Liver (tissue), 9 donors: Measurements from ENCODE around the gene POFUT1. TPM values are rescaled to one million over a fixed set of nuclear protein-coding genes. Genes with fewer than 3 reads are reported as not detected.
A peak's percentile ranks its signal among the peaks of the same experiment; 100 is the strongest.

Source experiments
- DNase-seq: peaks from one replicate; pipeline ENCODE4 v3.0.0-alpha.2; 2017; ENCODE audit warnings: low spot score
- H3K27ac ChIP-seq, 2 donors: one replicate each; pipeline ENCODE4 v1.7.0; 2013; ENCODE audit warnings: inconsistent platforms in 2 of 2, low read length in 2 of 2, control low read depth in 1 of 2, low read depth in 1 of 2, mild to moderate bottlenecking in 1 of 2
- H3K27me3 ChIP-seq, 4 donors: one replicate each; pipeline versions ENCODE4 v1.6.1 to v1.7.0; 2013; ENCODE audit warnings: low read length in 3 of 4, inconsistent platforms in 1 of 4, mild to moderate bottlenecking in 1 of 4, moderate library complexity in 1 of 4; ENCODE audit not compliant: control insufficient read depth in 4 of 4, insufficient read depth in 4 of 4
- H3K36me3 ChIP-seq, 4 donors: one replicate each; pipeline versions ENCODE4 v1.6.1 to v1.7.0; 2013; ENCODE audit warnings: low read length in 3 of 4, mild to moderate bottlenecking in 3 of 4, low read depth in 1 of 4, moderate library complexity in 1 of 4; ENCODE audit not compliant: control insufficient read depth in 4 of 4, insufficient read depth in 3 of 4
- H3K4me1 ChIP-seq, 4 donors: one replicate each; pipeline versions ENCODE4 v1.6.1 to v1.7.0; 2013; ENCODE audit warnings: low read length in 3 of 4, mild to moderate bottlenecking in 3 of 4, moderate library complexity in 1 of 4; ENCODE audit not compliant: control insufficient read depth in 4 of 4, insufficient read depth in 4 of 4
- H3K4me3 ChIP-seq, 3 donors: one replicate each; pipeline versions ENCODE4 v1.6.1 to v1.7.0; 2013; ENCODE audit warnings: low read length in 3 of 3, control low read depth in 1 of 3, low read depth in 1 of 3, mild to moderate bottlenecking in 1 of 3
- H3K9ac ChIP-seq, 2 donors: one replicate each; pipeline ENCODE4 v1.7.0; 2013; ENCODE audit warnings: low read length in 2 of 2, mild to moderate bottlenecking in 2 of 2, moderate library complexity in 2 of 2, control low read depth in 1 of 2, low read depth in 1 of 2
- H3K9me3 ChIP-seq, 4 donors: one replicate each; pipeline versions ENCODE4 v1.6.1 to v1.7.0; 2013; ENCODE audit warnings: low read length in 3 of 4; ENCODE audit not compliant: control insufficient read depth in 4 of 4
- EGR1 ChIP-seq, 2 donors: IDR thresholded peaks; 2 replicates each; pipeline ENCODE4 v1.6.1; 2016 to 2018; ENCODE audit warnings: antibody characterized with exemption in 2 of 2, low read depth in 2 of 2
- FOXA1 ChIP-seq: IDR thresholded peaks from 2 replicates; pipeline ENCODE4 v1.6.1; 2016; ENCODE audit warnings: antibody characterized with exemption
- FOXA2 ChIP-seq: IDR thresholded peaks from 2 replicates; pipeline ENCODE4 v1.6.1; 2016; ENCODE audit warnings: antibody characterized with exemption
- GABPA ChIP-seq, 2 donors: IDR thresholded peaks in 1 of 2; conservative IDR thresholded peaks in 1 of 2; 2 replicates each; pipeline ENCODE4 v1.6.1; 2016; ENCODE audit warnings: antibody characterized with exemption in 2 of 2, mild to moderate bottlenecking in 1 of 2, moderate library complexity in 1 of 2
- HNF4A ChIP-seq, 2 donors: conservative IDR thresholded peaks; 2 replicates each; pipeline ENCODE4 v1.6.1; 2016; ENCODE audit warnings: antibody characterized with exemption in 2 of 2, mild to moderate bottlenecking in 2 of 2
- HNF4G ChIP-seq: IDR thresholded peaks from 2 replicates; pipeline ENCODE4 v1.6.1; 2016; ENCODE audit warnings: antibody characterized with exemption
- JUND ChIP-seq, 2 donors: IDR thresholded peaks; 2 replicates each; pipeline ENCODE4 v1.6.1; 2016; ENCODE audit warnings: antibody characterized with exemption in 2 of 2
- NR2F2 ChIP-seq: IDR thresholded peaks from 2 replicates; pipeline ENCODE4 v1.6.1; 2016; ENCODE audit warnings: antibody characterized with exemption
- RAD21 ChIP-seq, 2 donors: IDR thresholded peaks; 2 replicates each; pipeline ENCODE4 v1.6.1; 2016; ENCODE audit warnings: antibody characterized with exemption in 2 of 2, mild to moderate bottlenecking in 2 of 2
- RXRA ChIP-seq, 2 donors: IDR thresholded peaks; 2 replicates each; pipeline ENCODE4 v1.6.1; 2017 to 2018; ENCODE audit warnings: antibody characterized with exemption in 2 of 2, mild to moderate bottlenecking in 1 of 2
- SP1 ChIP-seq: IDR thresholded peaks from 2 replicates; pipeline ENCODE4 v1.6.1; 2018; ENCODE audit warnings: antibody characterized with exemption, mild to moderate bottlenecking
- TAF1 ChIP-seq: conservative IDR thresholded peaks from 2 replicates; pipeline ENCODE4 v1.6.1; 2016; ENCODE audit warnings: antibody characterized with exemption, mild to moderate bottlenecking
- YY1 ChIP-seq: IDR thresholded peaks from 2 replicates; pipeline ENCODE4 v1.6.1; 2016; ENCODE audit warnings: antibody characterized with exemption, mild to moderate bottlenecking
- WGBS: extraction: QIAGEN DNeasy Blood & Tissue Kit; methylation state at CpG from one replicate; pipeline ENCODE4 v1.1.7; 2013; 5-methylcytosine and 5-hydroxymethylcytosine counted together
- polyA plus RNA-seq, 2 donors: library from polyadenylated mRNA; stranded (reverse) in 1 of 2; unstranded in 1 of 2; fragments of 200-250 nt in 1 of 2; fragments of >200 nt in 1 of 2; fragmentation: Nextera tagmentation in 1 of 2; extraction: Ambion mirVana in 1 of 2; gene quantifications; one replicate each; pipeline versions ENCODE4 v1.2.1 to v1.2.3, GENCODE V29; 2013 to 2015
- total RNA-seq, 2 donors: library from RNA; depleted of rRNA; stranded (reverse); fragments of >200 nt; gene quantifications; one replicate each; pipeline ENCODE4 v1.2.3, GENCODE V29; 2014
- TF ChIP-seq, protein P1 (sequence below): IDR thresholded peaks from 2 replicates; pipeline ENCODE4 v1.6.1; 2016; ENCODE audit warnings: antibody characterized with exemption
- TF ChIP-seq, protein P2 (sequence below): IDR thresholded peaks from 2 replicates; pipeline ENCODE4 v1.6.1; 2016; ENCODE audit warnings: antibody characterized with exemption
- TF ChIP-seq, protein P3 (sequence below): IDR thresholded peaks from 2 replicates; pipeline ENCODE4 v1.6.1; 2016; ENCODE audit warnings: antibody characterized with exemption
- TF ChIP-seq, protein P4 (sequence below): IDR thresholded peaks from 2 replicates; pipeline ENCODE4 v1.6.1; 2016; ENCODE audit warnings: antibody characterized with exemption, mild to moderate bottlenecking
- TF ChIP-seq, protein P5 (sequence below): fragments of 150-350 bp; IDR thresholded peaks from 2 replicates; pipeline ENCODE4 v1.5.1; 2017; ENCODE audit warnings: improper control_type of control experiment, low read depth, low read length; ENCODE audit not compliant: missing input control
- donor health status: healthy.
- donor health status: healthy.
- donor health status: healthy.
- donor health status: healthy.
- donor health status: healthy.

Gene POFUT1
- total and polyA plus RNA-seq, 4 donors, result 14.6 to 43.3 (median 24.8) TPM

DNA sequence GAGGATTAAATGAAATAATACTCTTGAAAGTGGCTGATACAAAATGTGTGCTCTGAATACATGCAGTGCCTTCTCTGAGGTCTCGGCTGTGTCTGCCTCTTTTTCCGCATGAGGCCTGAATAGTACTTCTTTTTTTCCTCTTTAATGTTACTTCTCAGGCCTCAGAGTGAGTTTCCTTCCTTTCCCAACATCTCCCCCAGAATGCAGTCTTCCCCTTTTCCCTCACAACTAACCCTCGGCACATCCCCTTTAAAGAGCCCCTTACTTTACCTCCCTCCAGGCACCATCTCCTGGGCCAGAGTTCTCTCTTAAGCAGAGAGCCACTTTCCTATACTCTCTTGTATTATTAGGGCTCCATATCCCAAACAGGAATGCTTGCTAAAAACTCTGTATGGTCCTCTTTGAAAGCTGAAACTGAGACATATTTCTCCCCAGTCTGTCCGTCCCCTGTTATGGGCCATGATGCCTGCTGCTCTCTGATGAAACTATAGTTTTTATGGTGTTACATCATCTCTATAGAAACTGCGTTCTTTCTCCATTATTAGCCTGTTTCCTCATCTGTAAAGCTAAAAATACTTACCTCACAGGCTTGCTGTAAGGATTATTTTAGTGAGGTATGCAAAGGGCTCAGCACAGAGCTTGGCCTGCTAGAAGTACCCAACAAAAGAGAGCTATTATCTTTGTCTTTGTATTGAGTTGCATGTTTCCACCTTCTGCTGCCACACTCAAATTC is 2.4 kb upstream of the POFUT1 start:
- H3K9ac ChIP-seq, result peak overlapping the region; percentile 23 to 31
- 71% methylated on average over 5 of the region's 5 CpGs for WGBS

More for the DNA sequence above, 2.4 kb upstream of the POFUT1 start:
- H3K4me1 ChIP-seq, result peaks cover 3 to 64% (median 48%) of the 10 kb centered on the region in 4 donors
- peak overlapping the region in 1 of 2 donors; percentile 6 for H3K27ac ChIP-seq
- H3K27me3 ChIP-seq, result no peaks in the 10 kb centered on the region
- peaks cover 0 to 15% (median 10%) of the 10 kb centered on the region in 4 donors for H3K36me3 ChIP-seq
- TF ChIP-seq SP1 (no peak), JUND (IDR thresholded peaks at IDR 0.05) (no peak), RAD21 (IDR thresholded peaks at IDR 0.05) (no peak), RXRA (IDR thresholded peaks at IDR 0.05) (no peak), TAF1 (no peak), GABPA (IDR thresholded peaks at IDR 0.05 in 1 of 2, conservative IDR thresholded peaks at IDR 0.05 in 1 of 2) (no peak), EGR1 (IDR thresholded peaks at IDR 0.05; ENCODE audit: low read depth in 2 of 2) (no peak), FOXA1 (no peak), YY1 (no peak), NR2F2 (no peak), FOXA2 (no peak), HNF4A (conservative IDR thresholded peaks at IDR 0.05) (no peak), HNF4G (no peak)
- TF ChIP-seq, protein P1, sequence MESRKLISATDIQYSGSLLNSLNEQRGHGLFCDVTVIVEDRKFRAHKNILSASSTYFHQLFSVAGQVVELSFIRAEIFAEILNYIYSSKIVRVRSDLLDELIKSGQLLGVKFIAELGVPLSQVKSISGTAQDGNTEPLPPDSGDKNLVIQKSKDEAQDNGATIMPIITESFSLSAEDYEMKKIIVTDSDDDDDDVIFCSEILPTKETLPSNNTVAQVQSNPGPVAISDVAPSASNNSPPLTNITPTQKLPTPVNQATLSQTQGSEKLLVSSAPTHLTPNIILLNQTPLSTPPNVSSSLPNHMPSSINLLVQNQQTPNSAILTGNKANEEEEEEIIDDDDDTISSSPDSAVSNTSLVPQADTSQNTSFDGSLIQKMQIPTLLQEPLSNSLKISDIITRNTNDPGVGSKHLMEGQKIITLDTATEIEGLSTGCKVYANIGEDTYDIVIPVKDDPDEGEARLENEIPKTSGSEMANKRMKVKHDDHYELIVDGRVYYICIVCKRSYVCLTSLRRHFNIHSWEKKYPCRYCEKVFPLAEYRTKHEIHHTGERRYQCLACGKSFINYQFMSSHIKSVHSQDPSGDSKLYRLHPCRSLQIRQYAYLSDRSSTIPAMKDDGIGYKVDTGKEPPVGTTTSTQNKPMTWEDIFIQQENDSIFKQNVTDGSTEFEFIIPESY, result no peak
- TF ChIP-seq, protein P2, sequence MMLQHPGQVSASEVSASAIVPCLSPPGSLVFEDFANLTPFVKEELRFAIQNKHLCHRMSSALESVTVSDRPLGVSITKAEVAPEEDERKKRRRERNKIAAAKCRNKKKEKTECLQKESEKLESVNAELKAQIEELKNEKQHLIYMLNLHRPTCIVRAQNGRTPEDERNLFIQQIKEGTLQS, result no peak
- TF ChIP-seq, protein P3, sequence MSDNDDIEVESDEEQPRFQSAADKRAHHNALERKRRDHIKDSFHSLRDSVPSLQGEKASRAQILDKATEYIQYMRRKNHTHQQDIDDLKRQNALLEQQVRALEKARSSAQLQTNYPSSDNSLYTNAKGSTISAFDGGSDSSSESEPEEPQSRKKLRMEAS, result no peak
- TF ChIP-seq, protein P4, sequence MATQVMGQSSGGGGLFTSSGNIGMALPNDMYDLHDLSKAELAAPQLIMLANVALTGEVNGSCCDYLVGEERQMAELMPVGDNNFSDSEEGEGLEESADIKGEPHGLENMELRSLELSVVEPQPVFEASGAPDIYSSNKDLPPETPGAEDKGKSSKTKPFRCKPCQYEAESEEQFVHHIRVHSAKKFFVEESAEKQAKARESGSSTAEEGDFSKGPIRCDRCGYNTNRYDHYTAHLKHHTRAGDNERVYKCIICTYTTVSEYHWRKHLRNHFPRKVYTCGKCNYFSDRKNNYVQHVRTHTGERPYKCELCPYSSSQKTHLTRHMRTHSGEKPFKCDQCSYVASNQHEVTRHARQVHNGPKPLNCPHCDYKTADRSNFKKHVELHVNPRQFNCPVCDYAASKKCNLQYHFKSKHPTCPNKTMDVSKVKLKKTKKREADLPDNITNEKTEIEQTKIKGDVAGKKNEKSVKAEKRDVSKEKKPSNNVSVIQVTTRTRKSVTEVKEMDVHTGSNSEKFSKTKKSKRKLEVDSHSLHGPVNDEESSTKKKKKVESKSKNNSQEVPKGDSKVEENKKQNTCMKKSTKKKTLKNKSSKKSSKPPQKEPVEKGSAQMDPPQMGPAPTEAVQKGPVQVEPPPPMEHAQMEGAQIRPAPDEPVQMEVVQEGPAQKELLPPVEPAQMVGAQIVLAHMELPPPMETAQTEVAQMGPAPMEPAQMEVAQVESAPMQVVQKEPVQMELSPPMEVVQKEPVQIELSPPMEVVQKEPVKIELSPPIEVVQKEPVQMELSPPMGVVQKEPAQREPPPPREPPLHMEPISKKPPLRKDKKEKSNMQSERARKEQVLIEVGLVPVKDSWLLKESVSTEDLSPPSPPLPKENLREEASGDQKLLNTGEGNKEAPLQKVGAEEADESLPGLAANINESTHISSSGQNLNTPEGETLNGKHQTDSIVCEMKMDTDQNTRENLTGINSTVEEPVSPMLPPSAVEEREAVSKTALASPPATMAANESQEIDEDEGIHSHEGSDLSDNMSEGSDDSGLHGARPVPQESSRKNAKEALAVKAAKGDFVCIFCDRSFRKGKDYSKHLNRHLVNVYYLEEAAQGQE, result no peak
- TF ChIP-seq, protein P5, sequence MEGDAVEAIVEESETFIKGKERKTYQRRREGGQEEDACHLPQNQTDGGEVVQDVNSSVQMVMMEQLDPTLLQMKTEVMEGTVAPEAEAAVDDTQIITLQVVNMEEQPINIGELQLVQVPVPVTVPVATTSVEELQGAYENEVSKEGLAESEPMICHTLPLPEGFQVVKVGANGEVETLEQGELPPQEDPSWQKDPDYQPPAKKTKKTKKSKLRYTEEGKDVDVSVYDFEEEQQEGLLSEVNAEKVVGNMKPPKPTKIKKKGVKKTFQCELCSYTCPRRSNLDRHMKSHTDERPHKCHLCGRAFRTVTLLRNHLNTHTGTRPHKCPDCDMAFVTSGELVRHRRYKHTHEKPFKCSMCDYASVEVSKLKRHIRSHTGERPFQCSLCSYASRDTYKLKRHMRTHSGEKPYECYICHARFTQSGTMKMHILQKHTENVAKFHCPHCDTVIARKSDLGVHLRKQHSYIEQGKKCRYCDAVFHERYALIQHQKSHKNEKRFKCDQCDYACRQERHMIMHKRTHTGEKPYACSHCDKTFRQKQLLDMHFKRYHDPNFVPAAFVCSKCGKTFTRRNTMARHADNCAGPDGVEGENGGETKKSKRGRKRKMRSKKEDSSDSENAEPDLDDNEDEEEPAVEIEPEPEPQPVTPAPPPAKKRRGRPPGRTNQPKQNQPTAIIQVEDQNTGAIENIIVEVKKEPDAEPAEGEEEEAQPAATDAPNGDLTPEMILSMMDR, result no peak
- no peaks in the 10 kb centered on the region for H3K9me3 ChIP-seq
- DNase-seq, result no peak
- no peak overlapping the region for H3K4me3 ChIP-seq
